K562 (cell line): ENCODE results near the gene TMEM208. TPM values are rescaled to one million over a fixed set of nuclear protein-coding genes. Genes with fewer than 3 reads are reported as not detected.

Experiments
- ATAC-seq: fragments of 200-7000 bp; cut with Tn5 transposase; 3 replicates; pipeline ENCODE4 v1.9.1; 2020; ENCODE audit warnings: moderate library complexity
- BruUV-seq: library from RNA; stranded (reverse); fragments of 400-500 nt; replicated peaks from 2 replicates; lab custom pipeline; 2021; lab: Mats Ljungman, UMichigan
- CTCF ChIA-PET: fragments of 300-600 bp; formaldehyde crosslinking; extraction: SDS; loops from one replicate; lab custom pipeline; 2021; ENCODE audit warnings: low intra/inter-chr PET ratio; lab: Yijun Ruan, JAX
- POLR2A ChIA-PET: fragments of 300-600, 350-650 bp; sonication (Branson Sonifier 250); formaldehyde crosslinking; extraction: SDS; loops from one replicate; lab custom pipeline; 2021; ENCODE audit warnings: antibody characterized with exemption, inconsistent platforms; lab: Yijun Ruan, JAX
- DNase-seq, 4 experiments: peaks; one replicate each; pipeline versions ENCODE4 v3.0.0 to v3.0.0-alpha.2; 2011 to 2018; ENCODE audit warnings: low spot score in 3 of 4, mixed read lengths in 3 of 4; ENCODE audit errors: extremely low read depth in 1 of 4
- FAIRE-seq: peaks from 2 replicates; lab custom pipeline; 2011; peaks lifted over from hg19 to GRCh38; lab: Jason Lieb, UNC
- H2AFZ ChIP-seq: 2 replicates; pipeline ENCODE4 v1.6.0; 2011; ENCODE audit warnings: low read depth, low read length, control low read depth, inconsistent platforms
- H3K27ac ChIP-seq: fragments of 200-600 bp; 3 replicates; pipeline ENCODE4 v1.8.0; 2011; ENCODE audit warnings: low read depth, mild to moderate bottlenecking, control low read depth, inconsistent platforms, low read length, moderate library complexity, mixed read lengths; ENCODE audit errors: extremely low read depth
- H3K27me3 ChIP-seq, 2 experiments: fragments of 300-600 bp in 1 of 2; 2 replicates in 1 of 2; 3 replicates in 1 of 2; pipeline versions ENCODE4 v1.6.0 to v1.8.0; 2011; ENCODE audit warnings: inconsistent platforms in 2 of 2, low read length in 2 of 2, mild to moderate bottlenecking in 1 of 2, mixed read lengths in 1 of 2, moderate library complexity in 1 of 2; ENCODE audit not compliant: control insufficient read depth in 2 of 2, insufficient read depth in 2 of 2
- H3K36me3 ChIP-seq: fragments of 300-600 bp; 3 replicates; pipeline ENCODE4 v1.8.0; 2011; ENCODE audit warnings: mild to moderate bottlenecking, low read length, inconsistent platforms; ENCODE audit not compliant: control insufficient read depth, insufficient read depth
- H3K4me1 ChIP-seq, 2 experiments: fragments of 200-600 bp in 1 of 2; replicated peaks in 1 of 2; 2 replicates in 1 of 2; 3 replicates in 1 of 2; pipeline versions ENCODE4 v1.5.1 to v1.8.0; 2011; ENCODE audit warnings: inconsistent platforms in 2 of 2, low read length in 2 of 2, mild to moderate bottlenecking in 1 of 2, mixed read lengths in 1 of 2, moderate library complexity in 1 of 2; ENCODE audit not compliant: control insufficient read depth in 2 of 2, insufficient read depth in 2 of 2
- H3K4me2 ChIP-seq: 2 replicates; pipeline ENCODE4 v1.6.1; 2011; ENCODE audit warnings: low read length, control low read depth, inconsistent platforms, mixed read lengths; ENCODE audit not compliant: insufficient read depth
- H3K4me3 ChIP-seq: fragments of 200-600 bp; sonication (generic), shearing (Covaris generic); 2 replicates; pipeline ENCODE4 v1.5.1; 2016; ENCODE audit warnings: control low read depth, inconsistent platforms
- H3K79me2 ChIP-seq: fragments of 200-600 bp; 3 replicates; pipeline ENCODE4 v1.8.0; 2011; ENCODE audit warnings: low read length, inconsistent platforms; ENCODE audit not compliant: control insufficient read depth, insufficient read depth
- H3K9ac ChIP-seq, 2 experiments: 2 replicates each; pipeline versions ENCODE4 v1.6.0 to v1.6.1; 2011; ENCODE audit warnings: low read depth in 2 of 2, low read length in 2 of 2, control low read depth in 1 of 2, inconsistent platforms in 1 of 2, mild to moderate bottlenecking in 1 of 2, mixed read lengths in 1 of 2; ENCODE audit not compliant: insufficient read depth in 1 of 2
- H3K9me1 ChIP-seq: one replicate; pipeline ENCODE4 v1.6.0; 2011; ENCODE audit warnings: inconsistent platforms, mild to moderate bottlenecking, low read length, moderate library complexity; ENCODE audit not compliant: control insufficient read depth, insufficient read depth
- H3K9me3 ChIP-seq: replicated peaks from 2 replicates; pipeline ENCODE4 v1.5.1; 2011; ENCODE audit warnings: low read depth, low read length, inconsistent platforms; ENCODE audit not compliant: control insufficient read depth, insufficient read depth
- H4K20me1 ChIP-seq: replicated peaks from 2 replicates; pipeline ENCODE4 v1.6.1; 2011; ENCODE audit warnings: low read length, inconsistent platforms, mixed read lengths; ENCODE audit not compliant: control insufficient read depth, insufficient read depth
- ARID3A ChIP-seq: IDR thresholded peaks from 2 replicates; pipeline ENCODE4 v1.6.1; 2012; ENCODE audit warnings: low read depth, low read length, improper control_type of control experiment, borderline replicate concordance
- ELF1 ChIP-seq: fragments of 200-800 bp; sonication (Bioruptor generic); IDR thresholded peaks from 2 replicates; pipeline ENCODE4 v1.6.1; 2016; ENCODE audit warnings: missing genetic modification characterization, missing compliant biosample characterization
- GTF2F1 ChIP-seq: IDR thresholded peaks from 2 replicates; pipeline ENCODE4 v1.6.1; 2011; ENCODE audit warnings: low read depth, low read length, improper control_type of control experiment
- HMGN3 ChIP-seq: IDR thresholded peaks from 2 replicates; pipeline ENCODE4 v1.6.1; 2011; ENCODE audit warnings: borderline replicate concordance, low read depth, mild to moderate bottlenecking, mixed read lengths, low read length; ENCODE audit not compliant: insufficient read length; ENCODE audit errors: extremely low read depth
- KDM1A ChIP-seq, 2 experiments: fragments of 450-650 bp; IDR thresholded peaks; 2 replicates each; pipeline ENCODE4 v1.6.1; 2016; ENCODE audit warnings: mild to moderate bottlenecking in 2 of 2
- KLF10 ChIP-seq: fragments of 250-450 bp; sonication (Bioruptor Pico); IDR thresholded peaks from 2 replicates; pipeline ENCODE4 v1.6.1; 2021; ENCODE audit warnings: matching md5 sums
- MAFF ChIP-seq: IDR thresholded peaks from 2 replicates; pipeline ENCODE4 v1.6.1; 2012; ENCODE audit warnings: low read length, improper control_type of control experiment
- MAFG ChIP-seq: fragments of 450-650 bp; conservative IDR thresholded peaks from 2 replicates; pipeline ENCODE4 v1.6.1; 2016; ENCODE audit warnings: missing genetic modification characterization, missing compliant biosample characterization
- MAFK ChIP-seq: IDR thresholded peaks from 2 replicates; pipeline ENCODE4 v1.6.1; 2011; ENCODE audit warnings: low read length, improper control_type of control experiment
- NFE2 ChIP-seq: IDR thresholded peaks from 2 replicates; pipeline ENCODE4 v1.6.1; 2014; ENCODE audit warnings: antibody characterized with exemption, low read depth
- POLR2G ChIP-seq: fragments of 200-400 bp; formaldehyde crosslinking; IDR thresholded peaks from 2 replicates; pipeline ENCODE4 v1.6.1; 2017; ENCODE audit warnings: low read depth, mild to moderate bottlenecking, antibody characterized with exemption, low read length, moderate library complexity
- PTBP1 ChIP-seq: fragments of 200-400 bp; formaldehyde crosslinking; IDR thresholded peaks from 2 replicates; pipeline ENCODE4 v1.6.1; 2017; ENCODE audit warnings: low read depth, low read length
- THRA ChIP-seq: fragments of 450-650 bp; IDR thresholded peaks from 2 replicates; pipeline ENCODE4 v1.6.1; 2017; ENCODE audit warnings: mild to moderate bottlenecking, moderate library complexity
- YY1 ChIP-seq, 3 experiments: IDR thresholded peaks; 2 replicates each; pipeline ENCODE4 v1.6.1; 2011; ENCODE audit warnings: low read length in 2 of 3, mild to moderate bottlenecking in 2 of 3, moderate library complexity in 2 of 3, borderline replicate concordance in 1 of 3, control low read depth in 1 of 3, low read depth in 1 of 3; ENCODE audit not compliant: insufficient read depth in 3 of 3, insufficient replicate concordance in 2 of 3, control insufficient read depth in 1 of 3, insufficient read length in 1 of 3; ENCODE audit errors: extremely low read depth in 1 of 3
- ZNF121 ChIP-seq: sonication (generic); formaldehyde crosslinking; conservative IDR thresholded peaks from 2 replicates; pipeline ENCODE4 v1.8.0; 2022; ENCODE audit warnings: missing genetic modification reagents
- ZNF740 ChIP-seq, 3 experiments: fragments of 200-800 bp in 1 of 3; sonication (Bioruptor generic) in 1 of 3; sonication (generic) in 1 of 3; formaldehyde crosslinking in 1 of 3; IDR thresholded peaks; 2 replicates each; pipeline versions ENCODE4 v1.6.1 to v1.8.0; 2016 to 2022; ENCODE audit warnings: mild to moderate bottlenecking in 2 of 3, missing compliant biosample characterization in 2 of 3, missing genetic modification characterization in 2 of 3, missing genetic modification reagents in 1 of 3
- WGBS: fragments of 100-300 bp; shearing (Covaris generic); methylation state at CpG from one replicate; pipeline ENCODE4 v1.1.6; 2016; ENCODE audit warnings: low coverage, mixed read lengths; ENCODE audit not compliant: insufficient coverage; ENCODE audit errors: missing lambda C conversion rate; 5-methylcytosine and 5-hydroxymethylcytosine counted together
- in situ Hi-C: fragments of 300-500 bp; cut with MboI; formaldehyde crosslinking; loops from 4 replicates; pipeline ENCODE4 v1.15.0; 2018; ENCODE audit warnings: inconsistent platforms, mixed read lengths
- intact Hi-C: fragments of 100-400 bp; cut with micrococcal nuclease; formaldehyde crosslinking; loops from 2 replicates; pipeline ENCODE4 v1.14.2; 2022
- polyA plus RNA-seq, 8 experiments: library from polyadenylated mRNA; depleted of rRNA in 4 of 8; stranded (reverse) in 5 of 8; unstranded in 3 of 8; fragments of >200 nt; fragmentation: Nextera tagmentation in 2 of 8; fragmentation: Illumina TruSeq in 1 of 8; extraction: Ambion mirVana in 2 of 8; extraction: Trizol in 1 of 8; gene quantifications; 2 replicates each; pipeline versions ENCODE4 v1.2.1 to v1.2.3, GENCODE V29; 2011 to 2014; ENCODE audit warnings: inconsistent platforms in 1 of 8, missing spikeins in 1 of 8
- total RNA-seq, 7 experiments: library from RNA; depleted of rRNA in 6 of 7; stranded (reverse); fragments of >200 nt in 6 of 7; fragmentation: Illumina TruSeq in 2 of 7; extraction: Trizol in 2 of 7; gene quantifications; 2 replicates each; pipeline versions ENCODE4 v1.2.1 to v1.2.3, GENCODE V29; 2011 to 2021; ENCODE audit warnings: low replicate concordance in 1 of 7

Gene TMEM208
- total and polyA plus RNA-seq, 9 of the 15 experiments (the other 6 are each of a cell fraction or from before 2014, with no cell fraction given) = 31.8 to 239 (median 54.3) TPM

DNA sequence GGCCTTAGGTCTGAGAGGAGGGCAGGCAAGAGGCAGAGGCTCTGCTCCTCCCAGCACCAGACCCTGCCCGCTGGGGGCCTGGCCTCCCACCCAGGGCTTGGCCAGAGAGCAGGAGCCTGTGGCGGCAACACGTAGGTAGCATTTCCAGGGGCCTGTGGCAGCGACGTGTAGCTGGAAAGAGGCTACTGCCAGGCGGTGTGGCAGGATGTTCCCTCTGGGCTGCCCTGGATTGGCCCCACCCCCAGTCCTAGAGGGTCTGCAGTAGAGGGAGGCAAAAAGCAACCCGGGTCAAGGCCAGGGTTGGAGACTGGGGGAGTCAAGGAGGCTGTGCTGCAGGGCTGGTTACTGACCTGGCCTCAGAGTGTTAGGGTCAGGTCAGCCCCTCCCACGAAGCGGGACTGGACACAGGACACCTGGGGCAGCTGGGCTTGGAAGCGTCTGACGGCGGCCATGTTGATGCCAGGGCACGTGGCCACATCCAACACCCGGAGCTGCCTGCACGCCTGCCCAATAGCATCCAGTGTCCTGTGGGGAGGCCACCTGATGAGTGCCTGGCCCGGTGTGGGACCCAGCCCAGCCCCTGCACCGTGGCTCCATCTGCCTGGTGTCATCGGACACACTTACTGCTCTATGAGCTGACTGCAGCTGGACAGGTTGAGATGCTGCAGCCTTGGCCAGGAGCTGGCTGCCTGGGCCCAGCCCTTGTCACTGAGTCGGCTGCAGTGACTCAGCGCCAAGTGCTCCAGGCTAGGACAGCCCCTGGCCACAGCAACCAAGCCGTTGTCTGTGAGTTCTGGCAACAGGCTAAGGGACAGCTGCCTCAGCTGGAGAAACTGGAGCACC, 19.5 kb upstream of the TMEM208 start:
- no TSS peak for BruUV-seq
- in situ Hi-C loops = no loop called here
- H3K4me2 ChIP-seq = no peak overlapping the region
- no peaks in the 10 kb centered on the region for H3K79me2 ChIP-seq
- H3K9me3 ChIP-seq = no peaks in the 10 kb centered on the region
- H4K20me1 ChIP-seq = no peaks in the 10 kb centered on the region; the same call in 1 of the 2 replicates
- peak; percentile 71 for ATAC-seq
- intact Hi-C loops = no loop called here
- POLR2A ChIA-PET = interaction anchor here (0.6 to 3.8 kb wide), 8 partner anchors 10 to 269 kb away, joined by 3 to 21 read pairs (median 5); partner anchors contain the start of genes E2F4 and TMEM208
- H3K27ac ChIP-seq = no peak overlapping the region
- peaks cover 25% of the 10 kb centered on the region; the same call in 2 of the 3 replicates for H3K36me3 ChIP-seq
- peaks cover 3% of the 10 kb centered on the region for H3K9me1 ChIP-seq
- no peak overlapping the region for H3K4me3 ChIP-seq
- H2AFZ ChIP-seq = no peak overlapping the region
- peaks cover 10 to 50% of the 10 kb centered on the region in 2 experiments; a peak in 4 of 5 replicates for H3K4me1 ChIP-seq
- peak overlapping the region in 1 of 2 experiments; percentile 80; a peak in 3 of 4 replicates for H3K9ac ChIP-seq
- no peaks in the 10 kb centered on the region for H3K27me3 ChIP-seq
- 53% methylated on average over 20 of the region's 21 CpGs for WGBS
- DNase-seq = peak in 3 of 4 experiments; percentile 45 to 57 (median 48)
- FAIRE-seq = peak; percentile 65
- CTCF ChIA-PET = no interaction called here
- no peak for TF ChIP-seq ARID3A
- peak; percentile 16; the same call in 1 of the 2 replicates for TF ChIP-seq ZNF740 (CRISPR knock-in tag; IDR thresholded peaks at IDR 0.05)
- TF ChIP-seq ZNF740 (tag; IDR thresholded peaks at IDR 0.05) = no peak
- 0 out of 2 replicates have a peak, but pooled peaks have one; percentile 12 for TF ChIP-seq PTBP1
- peak; percentile 68; the same call in 1 of the 2 replicates for TF ChIP-seq POLR2G
- no peak for TF ChIP-seq MAFF
- peak; percentile 39 for TF ChIP-seq MAFG (tag)
- no peak for TF ChIP-seq GTF2F1
- no peak for TF ChIP-seq THRA
- TF ChIP-seq HMGN3 = peak; percentile 9
- TF ChIP-seq YY1 (IDR thresholded peaks at IDR 0.05; ENCODE audit: borderline replicate concordance in 1 of 3, control insufficient read depth in 1 of 3, extremely low read depth in 1 of 3, insufficient read depth in 3 of 3, insufficient read length in 1 of 3, insufficient replicate concordance in 2 of 3, low read depth in 1 of 3, low read length in 2 of 3) = peak in 1 of 3 experiments; percentile 58
- TF ChIP-seq MAFK = peak; percentile 12; the same call in 1 of the 2 replicates
- TF ChIP-seq KLF10 (CRISPR knock-in tag) = no peak
- peak; percentile 93 for TF ChIP-seq ZNF121 (CRISPR knock-in tag)
- TF ChIP-seq KDM1A (IDR thresholded peaks at IDR 0.05) = no peak
- no peak for TF ChIP-seq ELF1 (tag)
- peak; percentile 52; the same call in 1 of the 2 replicates for TF ChIP-seq NFE2
